Measurements from ENCODE around the gene SLC2A3. TPM values are rescaled to one million over a fixed set of nuclear protein-coding genes. Genes with fewer than 3 reads are reported as not detected.

SLC2A3 gene
- total and polyA plus RNA-seq, 2 experiments from 2014 or later = 199 to 388 TPM

- TF ChIP-seq ETS1 (IDR thresholded peaks at IDR 0.05) (no peak), JUNB (IDR thresholded peaks at IDR 0.05; ENCODE audit: unreplicated experiment) (no peak), ZNF114 (CRISPR knock-in tag; IDR thresholded peaks at IDR 0.05) (no peak), EZH2phosphoT487 (IDR thresholded peaks at IDR 0.05; ENCODE audit: unreplicated experiment) (no peak)
Measured at GRCh38 chr12:7879246-7879645, 56.7 kb downstream of the SLC2A3 start (continued).

- Mint-ChIP-seq H3K9me3 (0 out of 3 replicates have a peak, but pooled peaks cover 2% of the 10 kb centered on the region), H3K27me3 (ENCODE audit: insufficient read depth, low read depth, poor library complexity) (peaks cover 14% of the 10 kb centered on the region), H3K4me1 (peaks cover 3% of the 10 kb centered on the region; the same call in 2 of the 3 replicates), H3K4me3 (no peak overlapping the region), H3K36me3 (ENCODE audit: low read depth) (peaks cover 6% of the 10 kb centered on the region), H3K27ac (no peak overlapping the region)
- H3K9me2 ChIP-seq (ENCODE audit: insufficient read depth) = no peaks in the 10 kb centered on the region
- no peak for ATAC-seq
- no peak overlapping the region for H3K4me2 ChIP-seq
- no peak overlapping the region for H3K27ac ChIP-seq (ENCODE audit: low read depth)
- H3K36me3 ChIP-seq (ENCODE audit: insufficient read depth) = no peaks in the 10 kb centered on the region
- DNase-seq (ENCODE audit: low spot score) = no peak
- no peaks in the 10 kb centered on the region for H3K27me3 ChIP-seq (ENCODE audit: insufficient read depth)
- no peaks in the 10 kb centered on the region for H3K79me2 ChIP-seq (replicated peaks; ENCODE audit: insufficient read depth)
- H3F3A ChIP-seq (replicated peaks; ENCODE audit: low read depth) = 0 out of 2 replicates have a peak, but pooled peaks cover 7% of the 10 kb centered on the region
- H3K4me3 ChIP-seq = no peak overlapping the region
- no peaks in the 10 kb centered on the region for H4K20me1 ChIP-seq (replicated peaks; ENCODE audit: insufficient read depth)
- TF ChIP-seq ZNF114 (CRISPR knock-in tag; IDR thresholded peaks at IDR 0.05) (no peak), CREB1 (CRISPR knock-in tag; IDR thresholded peaks at IDR 0.05; ENCODE audit: low read depth) (no peak), REST (IDR thresholded peaks at IDR 0.05; ENCODE audit: unreplicated experiment) (no peak), STAT1 (IDR thresholded peaks at IDR 0.05; ENCODE audit: unreplicated experiment) (no peak), ZNF462 (CRISPR knock-in tag; IDR thresholded peaks at IDR 0.05) (no peak), EZH2phosphoT487 (IDR thresholded peaks at IDR 0.05; ENCODE audit: unreplicated experiment) (no peak), ZNF331 (CRISPR knock-in tag; IDR thresholded peaks at IDR 0.05; ENCODE audit: low read depth) (no peak), NANOG (IDR thresholded peaks at IDR 0.05; ENCODE audit: borderline replicate concordance) (no peak)
- peaks cover under 1% of the 10 kb centered on the region; the same call in 1 of the 2 replicates for H3K4me1 ChIP-seq (ENCODE audit: insufficient read depth)
- H2AFZ ChIP-seq = no peak overlapping the region
Measured at GRCh38 chr12:7877420-7877819, 58.6 kb downstream of the SLC2A3 start.
